Measurements from ENCODE around the gene DNAI7. TPM values are rescaled to one million over a fixed set of nuclear protein-coding genes. Genes with fewer than 3 reads are reported as not detected.

The DNAI7 gene
- total RNA-seq, 1 donor from 2014 or later, result 0.79 TPM

DNA sequence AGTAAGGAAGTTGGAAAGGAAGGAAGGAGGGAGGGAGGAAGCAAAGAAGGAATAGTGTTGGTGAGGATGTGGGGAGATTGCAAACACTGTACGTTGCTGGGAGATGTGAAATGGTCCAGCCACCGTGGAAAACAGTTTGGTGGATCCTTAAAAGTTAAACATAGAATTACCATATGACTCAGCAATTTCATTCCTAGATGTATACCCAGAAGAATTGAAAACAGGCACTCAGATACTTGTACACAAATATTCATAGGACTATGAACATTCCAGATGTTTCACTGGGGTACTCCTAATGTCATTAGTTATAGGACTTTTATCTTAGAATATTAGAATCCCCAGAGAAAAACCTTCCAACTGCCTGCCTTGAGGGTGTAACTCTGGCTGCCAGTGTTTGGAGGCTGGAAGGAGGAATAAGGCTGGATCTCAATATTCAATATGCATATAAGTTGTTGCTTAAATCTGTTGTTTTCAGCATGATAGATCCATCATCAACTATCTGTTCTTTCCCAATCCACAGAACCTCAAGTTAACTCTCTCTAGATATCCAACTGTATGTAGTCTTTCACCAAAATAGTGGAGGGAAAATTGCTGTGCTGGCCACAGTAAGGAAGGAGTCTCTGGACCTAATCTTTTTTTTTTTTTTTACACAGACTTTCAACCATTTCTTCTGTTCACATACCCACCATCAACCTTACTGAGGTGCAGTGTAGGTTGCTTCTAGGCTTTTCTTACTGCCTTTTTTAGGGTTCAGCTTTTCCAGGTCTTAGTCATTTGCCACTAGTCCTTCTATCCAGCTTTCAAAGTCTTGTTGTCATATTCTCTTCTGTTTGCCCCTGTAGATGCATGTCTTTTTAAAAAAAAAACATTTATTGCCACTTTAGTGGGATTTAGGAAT, 94.5 kb downstream of the DNAI7 start:
- DNase-seq, result no peak

DNA sequence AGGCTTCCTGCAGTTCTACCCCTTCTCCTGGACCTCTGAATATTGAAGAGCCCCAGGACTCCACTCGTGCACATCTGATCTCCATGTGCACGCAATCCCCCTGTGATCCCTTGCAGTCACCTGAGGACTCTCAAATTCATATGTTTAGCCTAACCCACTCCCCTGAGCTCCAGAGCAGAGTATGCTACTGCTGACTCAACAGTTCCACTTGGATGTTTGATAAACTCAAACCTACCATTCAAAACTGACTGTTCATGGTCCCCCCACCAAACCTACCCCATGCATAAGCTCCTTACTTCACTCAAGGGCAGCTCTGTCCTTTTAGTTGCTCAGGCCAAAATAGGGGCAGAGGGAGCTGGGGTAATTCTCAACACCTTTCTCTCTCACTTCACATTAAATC, 96.0 kb downstream of the DNAI7 start:
- no peak for DNase-seq

DNA sequence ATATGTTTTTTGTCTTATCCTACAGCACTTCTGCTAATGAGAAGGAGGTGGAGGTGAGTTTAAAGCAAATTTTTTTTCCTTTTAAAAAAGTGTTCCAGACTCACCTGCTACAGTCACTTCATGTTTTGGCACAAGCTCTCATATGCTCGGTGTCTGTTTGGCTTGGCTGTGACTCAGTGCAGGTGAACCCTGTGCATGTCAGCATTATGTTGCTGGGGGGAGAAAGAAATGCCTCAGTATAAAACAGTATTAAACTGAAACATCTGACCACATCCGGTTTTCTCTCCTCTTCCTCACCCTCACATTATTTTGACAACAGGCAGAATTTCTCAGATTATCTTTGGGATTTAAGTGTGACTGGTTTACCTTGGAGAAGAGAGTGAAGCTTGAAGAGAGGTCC, 105.2 kb downstream of the DNAI7 start:
- no peak for DNase-seq

DNA sequence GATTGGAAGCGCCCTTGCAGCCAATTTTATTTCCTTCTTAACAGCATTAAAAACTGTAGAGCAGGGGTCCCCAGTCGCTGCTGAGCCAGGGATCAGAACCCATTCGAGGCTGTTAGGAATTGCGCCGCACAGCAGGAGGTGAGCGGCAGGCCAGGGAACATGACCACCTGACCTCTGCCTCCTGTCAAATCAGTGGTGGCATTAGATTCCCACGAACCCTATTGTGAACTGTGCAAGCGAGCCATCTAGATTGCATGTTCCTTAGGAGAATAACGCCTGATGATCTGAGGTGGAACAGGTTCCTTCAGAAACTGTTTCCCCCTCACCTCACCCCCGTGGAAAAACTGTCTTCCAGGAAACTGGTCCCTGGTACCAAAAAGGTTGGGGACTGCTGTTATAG, 107.4 kb downstream of the DNAI7 start:
- DNase-seq, result no peak

DNA sequence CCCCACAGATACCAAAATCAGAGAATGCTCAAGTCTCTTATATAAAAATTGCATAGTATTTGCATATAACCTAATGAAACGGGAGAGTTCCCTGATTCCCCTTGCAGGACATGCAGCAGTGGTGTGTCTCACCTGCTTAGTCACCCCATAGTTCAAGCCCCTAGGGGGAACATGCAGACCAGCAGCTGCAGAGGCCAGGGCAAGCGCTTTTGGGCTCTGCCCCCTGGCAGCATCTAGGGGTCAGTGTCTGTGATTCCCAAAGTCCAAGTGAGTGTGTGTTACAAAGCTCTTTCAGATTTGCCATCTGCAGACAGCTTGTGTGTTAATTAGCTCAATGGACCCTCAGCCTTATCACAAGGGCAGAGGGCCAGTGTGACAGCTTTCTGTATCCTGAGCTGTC, 110.1 kb downstream of the DNAI7 start:
- DNase-seq, result no peak

DNA sequence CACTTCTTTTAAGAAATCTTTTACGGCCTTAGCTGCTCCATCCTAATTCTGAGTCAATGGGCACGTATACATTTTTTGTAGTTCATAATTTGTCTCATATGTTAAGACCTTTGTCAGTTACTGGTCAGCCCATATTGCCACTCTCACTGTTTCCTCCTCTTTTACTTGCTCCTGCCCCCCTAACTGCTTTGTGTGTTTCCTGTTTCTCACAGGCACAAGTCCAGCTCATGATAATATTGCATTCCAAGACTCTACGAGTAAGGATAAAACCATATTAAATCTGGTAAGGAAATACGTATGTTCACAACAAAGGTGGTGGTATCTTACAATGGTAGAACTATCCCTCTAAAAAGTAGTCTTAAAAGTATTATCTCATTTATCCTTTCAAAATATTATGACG, 111.7 kb downstream of the DNAI7 start:
- no peak for DNase-seq

DNA sequence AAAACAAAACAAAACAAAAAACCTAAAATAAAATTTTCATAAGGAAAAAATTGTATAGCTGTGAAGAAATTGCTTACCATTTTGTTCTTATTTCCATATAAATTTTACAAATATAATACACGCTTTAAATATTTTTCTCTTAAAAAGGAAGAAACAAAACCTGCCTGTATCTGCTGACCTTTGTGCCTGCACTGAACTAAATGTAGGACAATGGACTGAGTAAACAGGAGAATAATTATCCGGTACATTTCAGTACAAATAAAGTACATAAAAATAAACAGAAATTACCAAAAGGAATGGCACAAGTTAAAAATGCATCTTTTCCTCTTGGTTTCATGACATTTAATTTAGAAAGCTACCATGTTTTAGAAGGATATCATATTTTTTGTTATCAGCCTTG, 112.3 kb downstream of the DNAI7 start:
- no peak for DNase-seq

DNA sequence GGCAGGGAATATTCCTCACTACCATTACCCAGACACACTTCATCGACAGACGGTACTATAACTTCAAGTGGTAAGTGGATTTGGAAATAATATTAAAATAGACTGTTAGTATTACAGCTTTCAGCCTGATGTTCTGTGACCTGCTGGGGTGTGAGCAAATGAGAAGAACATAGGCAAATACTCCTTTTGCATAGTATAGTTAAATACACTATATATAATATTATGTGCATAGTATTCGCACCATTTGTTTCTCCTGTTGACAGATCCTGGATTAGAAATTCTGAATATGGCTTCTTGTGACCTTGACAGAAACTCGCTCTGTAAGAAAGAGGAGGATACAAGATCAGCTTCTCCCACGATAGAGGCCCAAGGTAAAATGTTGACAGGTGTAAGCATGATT, 115.6 kb downstream of the DNAI7 start:
- DNase-seq, result no peak

DNA sequence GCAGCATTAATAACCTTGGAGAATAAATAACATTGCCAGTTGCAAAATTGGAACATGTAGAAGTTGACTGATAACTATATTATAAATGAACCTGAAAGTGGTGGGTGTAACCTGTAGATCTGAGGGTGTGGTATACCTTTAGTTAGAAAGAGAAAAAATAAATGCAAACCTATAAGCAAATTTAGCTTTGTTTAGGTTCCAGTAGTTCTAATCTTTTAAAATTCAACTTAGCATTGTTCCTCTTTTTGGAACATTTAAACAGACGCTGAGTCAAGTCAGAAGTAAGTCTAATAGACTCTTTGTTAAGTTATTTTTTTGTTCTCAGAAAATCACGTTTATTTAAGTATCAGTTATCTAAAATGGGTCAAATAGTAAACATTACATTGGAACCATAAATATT, 120.0 kb downstream of the DNAI7 start:
- DNase-seq, result no peak

DNA sequence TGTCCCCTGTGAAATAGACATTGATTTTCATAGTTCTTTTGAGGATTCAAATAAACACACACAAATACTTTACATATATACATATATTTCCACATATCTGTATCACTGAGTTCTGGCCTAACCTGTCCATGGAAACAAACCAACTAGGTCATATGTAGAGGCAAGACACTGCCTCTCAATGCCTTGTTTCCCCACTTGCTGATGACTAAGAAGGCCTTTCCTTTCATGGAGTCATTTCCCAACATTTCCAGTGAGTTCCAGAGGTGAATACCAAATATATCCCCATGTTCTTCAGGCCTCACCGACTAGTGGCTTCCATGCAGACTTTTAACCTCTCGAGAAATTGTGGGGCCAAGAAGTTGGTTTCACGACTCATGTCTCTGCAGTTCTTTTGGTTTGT, 120.8 kb downstream of the DNAI7 start:
- DNase-seq, result no peak

DNA sequence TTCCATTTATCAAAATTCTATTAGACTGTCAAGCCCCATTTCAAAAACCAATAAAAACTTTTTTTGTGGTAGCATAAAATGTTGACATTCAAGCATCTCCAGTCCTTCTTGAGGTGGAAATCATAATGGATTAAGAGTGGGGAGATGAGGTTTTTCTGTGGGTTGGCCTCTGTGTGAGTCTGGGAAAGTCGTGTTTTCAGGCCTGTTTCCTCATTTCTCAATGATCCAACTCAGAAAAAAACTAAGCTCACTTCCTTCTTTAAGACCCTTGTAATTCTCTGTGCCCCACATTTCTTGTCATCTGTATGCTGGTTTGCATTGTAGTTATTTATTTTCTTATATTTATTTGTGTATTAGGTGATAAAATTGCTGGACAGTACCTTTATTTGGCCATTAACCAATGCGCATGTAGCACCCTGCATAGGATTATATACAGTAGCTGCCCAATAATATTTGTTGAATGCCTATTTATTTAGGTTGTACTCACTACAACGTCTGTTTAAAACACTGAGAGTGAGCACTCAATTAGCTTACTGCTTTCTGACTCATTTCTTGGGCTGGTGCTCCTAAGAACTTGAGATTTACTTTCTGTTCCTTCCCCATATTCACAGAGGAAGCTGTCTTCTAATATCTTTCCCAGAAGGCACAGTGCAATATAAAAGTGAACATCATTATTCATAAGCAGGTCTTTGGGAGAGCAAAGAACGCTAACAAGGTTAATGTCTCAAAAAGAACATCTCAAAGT, 121.9 kb downstream of the DNAI7 start:
- no peak for DNase-seq

DNA sequence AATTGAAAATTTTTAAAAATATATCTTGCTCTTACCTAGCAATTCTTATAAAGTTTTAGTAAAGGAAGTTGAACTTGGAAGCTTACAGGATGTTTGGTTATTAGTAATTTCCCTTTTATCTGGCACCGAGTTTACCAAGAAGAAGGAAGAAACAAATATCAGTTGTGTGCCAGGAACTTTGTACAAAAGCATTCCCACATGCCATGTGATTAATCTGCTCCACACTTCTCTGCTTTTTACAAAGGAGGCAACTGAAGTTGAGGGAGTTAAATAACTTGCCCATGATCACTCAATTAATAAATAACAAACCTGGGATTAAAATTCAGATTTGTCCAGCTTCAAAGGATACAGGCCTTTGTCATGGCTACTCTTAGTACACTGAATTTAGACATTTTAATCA, 123.6 kb downstream of the DNAI7 start:
- no peak for DNase-seq

DNA sequence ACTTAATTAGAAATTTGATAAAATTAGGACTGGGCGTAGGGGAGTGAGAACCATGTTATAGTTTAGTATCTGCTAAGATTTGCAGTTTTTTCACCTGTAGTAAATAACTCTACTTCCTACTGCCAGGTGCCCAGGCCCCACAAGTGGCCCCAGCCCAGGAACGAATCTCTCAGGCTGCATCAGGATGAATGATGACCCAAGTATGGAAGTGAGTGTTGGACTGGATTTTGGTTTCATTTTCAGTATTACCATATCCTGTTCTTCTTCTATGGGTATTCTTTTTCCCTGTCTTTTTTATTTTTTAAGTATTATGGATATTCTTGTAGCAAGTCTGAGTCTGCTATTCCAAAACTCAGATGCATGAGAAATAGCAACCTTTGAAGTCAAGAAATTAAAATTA, 125.7 kb downstream of the DNAI7 start:
- DNase-seq, result no peak

DNA sequence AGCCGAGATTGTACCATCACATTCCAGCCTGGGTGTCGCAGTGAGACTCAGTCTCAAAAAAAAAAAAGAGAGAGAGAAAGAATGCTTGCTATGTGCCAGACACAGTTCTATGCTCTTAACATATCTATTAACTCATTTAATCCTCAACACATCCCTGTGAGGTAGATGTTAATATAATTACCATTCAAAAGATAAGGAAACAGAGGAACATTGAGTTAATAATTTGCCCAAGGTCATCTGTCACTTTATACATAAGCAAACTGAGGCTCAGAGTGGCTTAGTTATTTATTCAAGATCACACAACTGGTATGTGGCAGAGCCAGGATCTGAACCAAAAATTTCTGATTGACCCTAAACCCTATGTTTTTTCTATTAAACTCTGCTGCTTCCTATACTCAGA, 129.9 kb downstream of the DNAI7 start:
- DNase-seq, result no peak

DNA sequence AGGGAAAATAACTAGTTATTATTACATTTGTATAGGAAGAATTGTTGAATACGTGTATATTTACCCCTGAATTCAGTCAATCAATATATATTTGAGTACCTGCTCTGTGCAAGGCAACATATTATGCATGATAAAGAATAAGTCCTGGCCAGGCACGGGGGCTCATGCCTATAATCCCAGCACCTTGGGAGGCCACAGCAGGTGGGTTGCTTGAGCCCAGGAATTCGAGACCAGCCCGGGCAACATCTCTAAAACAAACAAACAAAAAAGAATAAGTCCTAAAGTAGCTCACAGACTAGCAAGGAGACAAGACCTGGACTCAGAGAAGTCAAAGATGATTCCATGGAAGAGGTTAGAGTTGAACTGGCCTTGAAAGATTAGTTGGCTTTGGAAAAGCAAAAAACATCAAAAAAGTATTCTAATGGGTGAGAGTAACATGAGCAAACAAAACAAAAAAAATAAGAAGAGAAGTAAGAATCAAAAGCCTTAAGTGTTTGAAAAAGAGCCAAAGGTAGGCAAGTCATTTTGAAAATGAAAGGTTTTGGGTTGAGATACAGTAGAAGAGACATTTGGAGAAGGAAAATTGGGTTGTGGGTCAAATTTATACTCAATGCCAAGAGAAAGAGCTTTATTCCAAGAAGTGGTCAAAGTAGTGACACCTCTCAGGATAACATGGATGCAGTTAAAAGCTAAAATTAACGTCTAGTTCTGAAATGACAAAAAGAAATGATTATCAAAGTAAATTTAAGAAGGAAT, 130.9 kb downstream of the DNAI7 start:
- DNase-seq, result no peak

DNA sequence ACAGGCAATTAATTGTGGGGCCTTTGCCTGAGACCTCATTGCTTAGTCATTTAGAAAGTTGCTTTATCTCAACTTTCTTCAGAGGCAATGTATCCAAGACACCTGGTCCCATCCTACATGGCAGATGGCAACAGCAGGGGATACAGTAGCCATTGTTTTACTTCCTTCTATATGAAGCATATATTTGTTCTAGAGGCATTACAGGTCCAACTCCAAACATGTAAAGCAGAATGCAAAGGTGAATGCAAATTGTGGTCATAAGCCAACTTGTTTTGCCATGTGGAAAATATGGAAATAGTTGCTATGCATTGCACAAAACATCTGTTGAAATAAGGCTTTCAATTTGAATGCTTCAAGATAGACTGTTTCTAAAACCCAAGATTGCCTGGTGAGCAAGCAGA, 136.3 kb downstream of the DNAI7 start:
- DNase-seq, result no peak

Other genes starting within 250 kb of the DNAI7 start
- 23.8 TPM for gene BCAT1, start 246.1 kb downstream of the DNAI7 start, total RNA-seq
- 20.6 TPM for gene ETFRF1, start 77 bp upstream of the DNAI7 start, total RNA-seq
- gene KRAS, start 55.8 kb upstream of the DNAI7 start, total RNA-seq, result 16.9 TPM